GM23338 (cell line): ENCODE data around the gene IFNB1.

Experiments
- CREB1 ChIP-seq: fragments of 250-450 bp; sonication (Bioruptor Pico); IDR thresholded peaks from 2 replicates; pipeline ENCODE4 v1.5.0; 2020; ENCODE audit warnings: low read depth, mild to moderate bottlenecking, moderate library complexity
- CTCF ChIP-seq, 2 experiments: fragments of 200-600 bp in 1 of 2; sonication (generic) in 1 of 2; conservative IDR thresholded peaks; 2 replicates each; pipeline versions ENCODE4 v1.5.1 to v1.6.1; 2016 to 2017; ENCODE audit warnings: antibody characterized with exemption in 2 of 2, low read depth in 2 of 2, mild to moderate bottlenecking in 2 of 2, moderate library complexity in 1 of 2
- JUNB ChIP-seq: IDR thresholded peaks from one replicate; pipeline ENCODE4 v1.6.1; 2016; ENCODE audit warnings: antibody characterized with exemption; ENCODE audit not compliant: unreplicated experiment
- POLR2AphosphoS5 ChIP-seq: IDR thresholded peaks from 2 replicates; pipeline ENCODE4 v1.6.1; 2016; ENCODE audit warnings: antibody characterized with exemption, low read depth
- ZNF114 ChIP-seq: fragments of 250-450 bp; sonication (Bioruptor Pico); IDR thresholded peaks from 2 replicates; pipeline ENCODE4 v1.5.0; 2020; ENCODE audit warnings: mild to moderate bottlenecking, moderate library complexity

- TF ChIP-seq ZNF114 (CRISPR knock-in tag) (no peak), POLR2AphosphoS5 (no peak), CTCF (conservative IDR thresholded peaks at IDR 0.05; ENCODE audit: low read depth in 2 of 2) (no peak), CREB1 (no peak), JUNB (no peak)
These were observed 27.0 kb upstream of the IFNB1 start for GRCh38 chr9:21104787-21105186.
